Activated CD8-positive, alpha-beta T cell treated with anti-CD3 and anti-CD28 coated beads for 36 hours (primary cell): ENCODE data around the gene CLDN4. TPM values are rescaled to one million over a fixed set of nuclear protein-coding genes. Genes with fewer than 3 reads are reported as not detected.

Experiments used
- ATAC-seq: fragments of 200-7000 bp; cut with Tn5 transposase; one replicate; pipeline ENCODE4 v1.10.0; 2021; ENCODE audit warnings: mild to moderate bottlenecking, moderate library complexity
- CTCF ChIA-PET: fragments of 350-600 bp; sonication (Branson Sonifier 250); formaldehyde crosslinking; loops from one replicate; lab custom pipeline; 2021; ENCODE audit warnings: antibody characterized with exemption; lab: Charles Lee
- POLR2A ChIA-PET: fragments of 350-600 bp; sonication (Branson Sonifier 250); formaldehyde crosslinking; loops from one replicate; lab custom pipeline; 2021; ENCODE audit warnings: antibody characterized with exemption; lab: Charles Lee
- DNase-seq: peaks from one replicate; pipeline ENCODE4 v3.0.0-alpha.2; 2020
- H3K27ac Mint-ChIP-seq: one replicate; pipeline ENCODE4 v1.8.0; 2021; ENCODE audit warnings: mild to moderate bottlenecking, mixed read lengths
- H3K27me3 Mint-ChIP-seq: one replicate; pipeline ENCODE4 v1.8.0; 2021; ENCODE audit warnings: mixed read lengths
- H3K36me3 Mint-ChIP-seq: one replicate; pipeline ENCODE4 v1.8.0; 2021; ENCODE audit warnings: low read depth, mixed read lengths
- H3K4me1 Mint-ChIP-seq: one replicate; pipeline ENCODE4 v1.8.0; 2021; ENCODE audit warnings: low read depth, mixed read lengths
- H3K4me3 Mint-ChIP-seq: one replicate; pipeline ENCODE4 v1.8.0; 2021; ENCODE audit warnings: mild to moderate bottlenecking, moderate library complexity, mixed read lengths
- H3K9me3 Mint-ChIP-seq: one replicate; pipeline ENCODE4 v1.8.0; 2021; ENCODE audit warnings: mixed read lengths
- CTCF ChIP-seq: fragments of 200-600 bp; IDR thresholded peaks from one replicate; pipeline ENCODE4 v1.8.0; 2022; ENCODE audit warnings: antibody characterized with exemption, mild to moderate bottlenecking
- intact Hi-C: fragments of 100-400 bp; cut with micrococcal nuclease; formaldehyde crosslinking; loops from one replicate; pipeline ENCODE4 v1.10.0; 2022
- total RNA-seq, 2 experiments: library from RNA; stranded (reverse); gene quantifications; one replicate each; pipeline ENCODE4 v1.2.3, GENCODE V29; 2021

The CLDN4 gene
- total RNA-seq, 2 experiments from 2014 or later: 0.20 to 0.72 TPM

DNA sequence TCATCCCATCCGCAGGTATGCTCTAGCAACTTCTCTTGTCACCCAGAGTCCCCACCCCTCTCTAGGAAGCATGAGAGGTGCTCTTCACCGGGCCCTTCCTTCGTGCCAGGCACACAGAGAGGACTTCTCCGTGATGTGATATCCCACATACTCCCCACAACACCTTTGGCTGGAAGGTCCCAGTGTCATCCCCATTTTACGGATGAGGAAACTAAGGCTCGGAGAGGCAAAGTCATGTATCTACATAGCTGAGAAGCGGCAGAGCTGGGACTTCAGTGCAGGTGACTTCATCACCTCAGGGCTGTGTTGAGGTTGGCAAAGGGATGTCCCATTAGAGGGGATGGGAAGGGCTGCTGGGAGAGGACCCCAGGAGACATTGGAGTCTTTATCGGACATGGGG lies 45.6 kb downstream of the CLDN4 start:
- H3K4me3 Mint-ChIP-seq: no peak overlapping the region
- H3K9me3 Mint-ChIP-seq: no peaks in the 10 kb centered on the region
- peaks cover 1% of the 10 kb centered on the region for H3K27me3 Mint-ChIP-seq
- H3K36me3 Mint-ChIP-seq: no peaks in the 10 kb centered on the region
- DNase-seq (no peak), ATAC-seq (no peak)
- POLR2A ChIA-PET: no interaction called here
- H3K27ac Mint-ChIP-seq: no peak overlapping the region
- CTCF ChIA-PET: no interaction called here
- TF ChIP-seq CTCF: no peak
- H3K4me1 Mint-ChIP-seq: no peaks in the 10 kb centered on the region
- intact Hi-C loops: no loop called here

DNA sequence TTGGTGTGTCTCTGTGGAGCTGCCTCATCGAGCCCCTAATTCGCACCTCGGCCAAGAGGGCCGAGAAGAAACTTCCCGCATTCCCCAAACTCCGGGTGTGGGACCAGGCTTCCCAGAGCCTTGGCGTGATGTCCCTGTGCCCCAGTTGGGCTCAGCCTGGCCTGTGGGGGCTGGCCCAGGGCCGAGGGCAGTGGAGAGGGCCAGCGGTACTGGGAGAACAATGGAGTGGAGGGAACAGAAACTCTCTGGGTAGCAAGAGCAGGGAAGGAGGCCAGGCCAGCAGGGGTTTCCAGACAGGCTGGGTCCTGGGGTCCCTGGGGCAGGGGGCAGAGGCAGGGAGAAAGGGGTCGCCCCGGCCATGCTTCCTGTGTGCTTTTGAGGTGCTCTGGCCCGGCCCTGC lies 46.2 kb downstream of the CLDN4 start:
- Mint-ChIP-seq H3K36me3 (no peaks in the 10 kb centered on the region), H3K9me3 (no peaks in the 10 kb centered on the region), H3K27me3 (peaks cover 1% of the 10 kb centered on the region), H3K27ac (no peak overlapping the region), H3K4me3 (no peak overlapping the region), H3K4me1 (no peaks in the 10 kb centered on the region)
- POLR2A ChIA-PET: no interaction called here
- CTCF ChIA-PET: no interaction called here
- intact Hi-C loops: no loop called here
- no peak for DNase-seq
- TF ChIP-seq CTCF: no peak
- no peak for ATAC-seq

GRCh38 chr7:73879977-73880681 lies 49.3 kb downstream of the CLDN4 start:
- DNase-seq (no peak), ATAC-seq (no peak)
- Mint-ChIP-seq H3K36me3 (no peaks in the 10 kb centered on the region), H3K27ac (no peak overlapping the region), H3K27me3 (peaks cover 1% of the 10 kb centered on the region), H3K4me1 (no peaks in the 10 kb centered on the region), H3K4me3 (no peak overlapping the region), H3K9me3 (no peaks in the 10 kb centered on the region)
- intact Hi-C loops: no loop called here
- POLR2A ChIA-PET: no interaction called here
- TF ChIP-seq CTCF: no peak
- CTCF ChIA-PET: interaction anchor here (1.0 kb wide), 2 partner anchors 24 to 25 kb away, joined by 3 read pairs; no protein-coding TSS in a partner anchor

GRCh38 chr7:73880755-73881328 lies 50.0 kb downstream of the CLDN4 start:
- DNase-seq: no peak
- Mint-ChIP-seq H3K9me3 (no peaks in the 10 kb centered on the region), H3K27ac (no peak overlapping the region), H3K4me1 (no peaks in the 10 kb centered on the region), H3K4me3 (no peak overlapping the region), H3K36me3 (no peaks in the 10 kb centered on the region), H3K27me3 (peaks cover 2% of the 10 kb centered on the region)
- POLR2A ChIA-PET: no interaction called here
- ATAC-seq: no peak
- TF ChIP-seq CTCF: no peak
- CTCF ChIA-PET: interaction anchor here (1.0 kb wide), 1 partner anchor 25 kb away, joined by 3 read pairs; no protein-coding TSS in a partner anchor
- intact Hi-C loops: no loop called here

GRCh38 chr7:73881352-73882046 lies 50.7 kb downstream of the CLDN4 start:
- Mint-ChIP-seq H3K9me3 (no peaks in the 10 kb centered on the region), H3K4me3 (no peak overlapping the region), H3K4me1 (no peaks in the 10 kb centered on the region), H3K27ac (no peak overlapping the region), H3K36me3 (no peaks in the 10 kb centered on the region), H3K27me3 (peaks cover 6% of the 10 kb centered on the region)
- intact Hi-C loops: no loop called here
- ATAC-seq (no peak), DNase-seq (no peak)
- no peak for TF ChIP-seq CTCF
- ChIA-PET CTCF (interaction anchor here (0.7 to 1.0 kb wide), 2 partner anchors 25 to 145 kb away, joined by 3 to 4 read pairs; no protein-coding TSS in a partner anchor), POLR2A (no interaction called here)
